GM12878 (cell line): ENCODE data around the gene KIF5C. TPM values are rescaled to one million over a fixed set of nuclear protein-coding genes. Genes with fewer than 3 reads are reported as not detected.

Experiments
- ATAC-seq: fragments of 200-7000 bp; cut with Tn5 transposase; 3 replicates; pipeline ENCODE4 v1.9.1; 2020; ENCODE audit warnings: mild to moderate bottlenecking, moderate library complexity
- BruUV-seq: library from RNA; stranded (reverse); fragments of 400-500 nt; replicated peaks from 2 replicates; lab custom pipeline; 2021; lab: Mats Ljungman, UMichigan
- CTCF ChIA-PET: fragments of 300-600 bp; sonication (Branson Sonifier 250); formaldehyde crosslinking; extraction: SDS; loops from one replicate; lab custom pipeline; 2021; ENCODE audit warnings: inconsistent platforms; lab: Yijun Ruan, JAX
- POLR2A ChIA-PET: fragments of 350-600 bp; formaldehyde crosslinking; extraction: SDS; loops from one replicate; lab custom pipeline; 2021; ENCODE audit warnings: inconsistent platforms; lab: Charles Lee
- RAD21 ChIA-PET: fragments of 300-600 bp; sonication (Branson Sonifier 250); formaldehyde crosslinking; loops from one replicate; lab custom pipeline; 2023; ENCODE audit warnings: antibody characterized with exemption; ENCODE audit not compliant: unreplicated experiment; lab: Charles Lee
- SMC1A ChIA-PET: fragments of 300-600 bp; sonication (Branson Sonifier 250); formaldehyde crosslinking; loops from one replicate; lab custom pipeline; 2023; ENCODE audit not compliant: unreplicated experiment, uncharacterized antibody; lab: Charles Lee
- DNase-seq: peaks from one replicate; pipeline ENCODE4 v3.0.0-alpha.2; 2011; ENCODE audit warnings: low read depth, low spot score
- FAIRE-seq: peaks from 3 replicates; lab custom pipeline; 2011; peaks lifted over from hg19 to GRCh38; lab: Jason Lieb, UNC
- H2AFZ ChIP-seq: 2 replicates; pipeline ENCODE4 v1.6.0; 2011; ENCODE audit warnings: low read depth, low read length, control low read depth; ENCODE audit not compliant: control insufficient read depth
- H3K27ac ChIP-seq: 2 replicates; pipeline ENCODE4 v1.5.1; 2011; ENCODE audit warnings: control low read depth; ENCODE audit not compliant: control insufficient read depth, insufficient read depth
- H3K27me3 ChIP-seq, 2 experiments: replicated peaks in 1 of 2; 2 replicates each; pipeline versions ENCODE4 v1.6.0 to v1.6.1; 2011; ENCODE audit warnings: low read length in 1 of 2; ENCODE audit not compliant: control insufficient read depth in 2 of 2, insufficient read depth in 2 of 2
- H3K36me3 ChIP-seq, 2 experiments: 2 replicates each; pipeline ENCODE4 v1.5.1; 2011; ENCODE audit warnings: low read length in 1 of 2; ENCODE audit not compliant: control insufficient read depth in 2 of 2, insufficient read depth in 2 of 2
- H3K4me1 ChIP-seq: 2 replicates; pipeline ENCODE4 v1.6.1; 2011; ENCODE audit warnings: mild to moderate bottlenecking, low read length, moderate library complexity, mixed read lengths; ENCODE audit not compliant: control insufficient read depth, insufficient read depth
- H3K4me2 ChIP-seq: 2 replicates; pipeline ENCODE4 v1.6.0; 2011; ENCODE audit warnings: control low read depth; ENCODE audit not compliant: control insufficient read depth, insufficient read depth
- H3K4me3 ChIP-seq: fragments of 200-600 bp; sonication (generic); 2 replicates; pipeline ENCODE4 v1.5.1; 2016
- H3K79me2 ChIP-seq: 2 replicates; pipeline ENCODE4 v1.6.0; 2011; ENCODE audit warnings: low read length; ENCODE audit not compliant: control insufficient read depth, insufficient read depth
- H3K9ac ChIP-seq: 2 replicates; pipeline ENCODE4 v1.8.0; 2011; ENCODE audit warnings: low read length, control low read depth, mixed read lengths; ENCODE audit not compliant: control insufficient read depth, insufficient read depth
- H3K9me3 ChIP-seq: replicated peaks from 3 replicates; pipeline ENCODE4 v1.5.1; 2011; ENCODE audit warnings: mild to moderate bottlenecking, low read length; ENCODE audit not compliant: control insufficient read depth, insufficient read depth
- H4K20me1 ChIP-seq: 2 replicates; pipeline ENCODE4 v1.6.0; 2011; ENCODE audit not compliant: control insufficient read depth, insufficient read depth
- CHD2 ChIP-seq: IDR thresholded peaks from 2 replicates; pipeline ENCODE4 v1.6.1; 2011; ENCODE audit warnings: low read depth, low read length, improper control_type of control experiment, borderline replicate concordance
- EGR1 ChIP-seq, 2 experiments: IDR thresholded peaks; 1 replicate in 1 of 2; 2 replicates in 1 of 2; pipeline ENCODE4 v1.6.1; 2011 to 2012; ENCODE audit warnings: low read depth in 2 of 2, low read length in 2 of 2, borderline replicate concordance in 1 of 2, mild to moderate bottlenecking in 1 of 2, moderate library complexity in 1 of 2
- HDAC2 ChIP-seq: fragments of 200-600 bp; sonication (generic); IDR thresholded peaks from 2 replicates; pipeline ENCODE4 v1.6.1; 2017
- IKZF1 ChIP-seq: fragments of 450-650 bp; conservative IDR thresholded peaks from 2 replicates; pipeline ENCODE4 v1.6.1; 2017; ENCODE audit warnings: antibody characterized with exemption, mild to moderate bottlenecking
- LARP7 ChIP-seq: fragments of 450-650 bp; IDR thresholded peaks from 2 replicates; pipeline ENCODE4 v1.6.1; 2017; ENCODE audit warnings: mild to moderate bottlenecking
- MTA3 ChIP-seq: IDR thresholded peaks from 2 replicates; pipeline ENCODE4 v1.6.1; 2012; ENCODE audit warnings: low read length, inconsistent platforms, borderline replicate concordance
- MYB ChIP-seq: fragments of 150-350 bp; IDR thresholded peaks from 2 replicates; pipeline ENCODE4 v1.6.1; 2014; ENCODE audit warnings: mild to moderate bottlenecking, low read depth, low read length, borderline replicate concordance
- NFXL1 ChIP-seq: fragments of 450-650 bp; IDR thresholded peaks from 2 replicates; pipeline ENCODE4 v1.6.1; 2017; ENCODE audit warnings: antibody characterized with exemption, mild to moderate bottlenecking, borderline replicate concordance
- NFYA ChIP-seq: IDR thresholded peaks from 2 replicates; pipeline ENCODE4 v1.6.1; 2011; ENCODE audit warnings: low read depth, mild to moderate bottlenecking, low read length, improper control_type of control experiment, borderline replicate concordance
- NR2C1 ChIP-seq: fragments of 450-650 bp; IDR thresholded peaks from 2 replicates; pipeline ENCODE4 v1.6.1; 2017; ENCODE audit warnings: antibody characterized with exemption, mild to moderate bottlenecking, moderate library complexity
- PRDM15 ChIP-seq: fragments of 450-650 bp; formaldehyde crosslinking; IDR thresholded peaks from 2 replicates; pipeline ENCODE4 v1.4.0; 2020; ENCODE audit warnings: mild to moderate bottlenecking, moderate library complexity
- RAD51 ChIP-seq: fragments of 450-650 bp; IDR thresholded peaks from 2 replicates; pipeline ENCODE4 v1.6.1; 2016; ENCODE audit warnings: moderate library complexity, mild to moderate bottlenecking, inconsistent platforms
- SIX5 ChIP-seq: IDR thresholded peaks from 2 replicates; pipeline ENCODE4 v1.6.1; 2011; ENCODE audit warnings: mild to moderate bottlenecking, low read depth, low read length, moderate library complexity; ENCODE audit not compliant: severe bottlenecking
- TCF12 ChIP-seq: IDR thresholded peaks from 2 replicates; pipeline ENCODE4 v1.6.1; 2011; ENCODE audit warnings: low read depth, mild to moderate bottlenecking, low read length
- USF1 ChIP-seq: IDR thresholded peaks from 2 replicates; pipeline ENCODE4 v1.6.1; 2011; ENCODE audit warnings: borderline replicate concordance, low read depth, mild to moderate bottlenecking, moderate library complexity, mixed read lengths, low read length; ENCODE audit not compliant: insufficient read depth; ENCODE audit errors: extremely low read length
- YY1 ChIP-seq: IDR thresholded peaks from 2 replicates; pipeline ENCODE4 v1.6.1; 2011; ENCODE audit warnings: low read depth, mild to moderate bottlenecking, low read length
- ZBTB11 ChIP-seq: fragments of 450-650 bp; formaldehyde crosslinking; IDR thresholded peaks from 2 replicates; pipeline ENCODE4 v1.5.0; 2022; ENCODE audit warnings: mild to moderate bottlenecking, missing genetic modification characterization
- ZNF217 ChIP-seq: fragments of 450-650 bp; IDR thresholded peaks from 2 replicates; pipeline ENCODE4 v1.6.1; 2017; ENCODE audit warnings: antibody characterized with exemption, mild to moderate bottlenecking
- WGBS: methylation state at CpG from one replicate; pipeline ENCODE4 v1.1.6; 2016; ENCODE audit warnings: low lambda C conversion rate; ENCODE audit not compliant: insufficient replicate concordance, insufficient coverage; ENCODE audit errors: missing lambda C conversion rate; 5-methylcytosine and 5-hydroxymethylcytosine counted together
- in situ Hi-C: fragments of 300-500 bp; cut with MboI; formaldehyde crosslinking; loops from 9 replicates; pipeline ENCODE4 v1.14.3; 2018; ENCODE audit warnings: mixed read lengths
- intact Hi-C: fragments of 100-400 bp; cut with micrococcal nuclease; formaldehyde crosslinking; loops from one replicate; pipeline ENCODE4 v1.14.2; 2022; ENCODE audit not compliant: unreplicated experiment
- polyA plus RNA-seq, 11 experiments: library from polyadenylated mRNA; depleted of rRNA in 4 of 11; unstranded in 6 of 11; stranded (reverse) in 5 of 11; fragments of >200 nt; fragmentation: Nextera tagmentation in 4 of 11; fragmentation: Illumina TruSeq in 1 of 11; extraction: Ambion mirVana in 4 of 11; extraction: Trizol in 1 of 11; gene quantifications; 1 replicate in 1 of 11; 2 replicates in 10 of 11; pipeline versions ENCODE4 v1.2.1 to v1.2.3, GENCODE V29; 2011 to 2016; ENCODE audit warnings: inconsistent platforms in 2 of 11, missing spikeins in 2 of 11, low read depth in 1 of 11
- total RNA-seq, 4 experiments: library from RNA; depleted of rRNA in 3 of 4; stranded (reverse); fragments of >200 nt in 3 of 4; fragmentation: Illumina TruSeq in 1 of 4; extraction: Trizol in 1 of 4; gene quantifications; 2 replicates each; pipeline versions ENCODE4 v1.2.1 to v1.2.3, GENCODE V29; 2013 to 2021

KIF5C gene
- total and polyA plus RNA-seq, 10 of the 15 experiments (the other 5 are each of a cell fraction or from before 2014, with no cell fraction given), result 0.08 to 0.49 (median 0.24) TPM

- ChIA-PET RAD21 (no interaction called here), CTCF (no interaction called here), SMC1A (no interaction called here), POLR2A (no interaction called here)
- no peak for FAIRE-seq
- BruUV-seq, result no TSS peak
- DNase-seq, result no peak
- TF ChIP-seq NR2C1 (no peak), PRDM15 (no peak), MYB (no peak), EGR1 (IDR thresholded peaks at IDR 0.05; ENCODE audit: borderline replicate concordance in 1 of 2, low read depth in 2 of 2, low read length in 2 of 2) (no peak), SIX5 (no peak), TCF12 (no peak), RAD51 (no peak), HDAC2 (no peak), NFYA (no peak), USF1 (no peak), ZNF217 (no peak), MTA3 (no peak), LARP7 (no peak), ZBTB11 (no peak), NFXL1 (no peak), CHD2 (no peak), YY1 (no peak), IKZF1 (no peak)
- Histone ChIP-seq H3K9me3 (no peaks in the 10 kb centered on the region; the same call in 2 of the 3 replicates), H3K4me1 (no peaks in the 10 kb centered on the region), H3K36me3 (no peaks in the 10 kb centered on the region), H3K27ac (no peak overlapping the region), H4K20me1 (no peaks in the 10 kb centered on the region), H3K4me2 (no peak overlapping the region), H3K9ac (no peak overlapping the region), H3K79me2 (no peaks in the 10 kb centered on the region), H3K4me3 (no peak overlapping the region), H3K27me3 (peaks cover 9 to 20% of the 10 kb centered on the region in 2 experiments; a peak in 3 of 4 replicates), H2AFZ (no peak overlapping the region)
- WGBS, result 51% methylated on average over 3 of the region's 3 CpGs
- intact Hi-C loops (no loop called here), in situ Hi-C loops (no loop called here)
- no peak for ATAC-seq
Observed at GRCh38 chr2:148885988-148886387, 11.0 kb downstream of the KIF5C start.
